Measurements from ENCODE around the gene BRAT1.

The BRAT1 gene

DNA sequence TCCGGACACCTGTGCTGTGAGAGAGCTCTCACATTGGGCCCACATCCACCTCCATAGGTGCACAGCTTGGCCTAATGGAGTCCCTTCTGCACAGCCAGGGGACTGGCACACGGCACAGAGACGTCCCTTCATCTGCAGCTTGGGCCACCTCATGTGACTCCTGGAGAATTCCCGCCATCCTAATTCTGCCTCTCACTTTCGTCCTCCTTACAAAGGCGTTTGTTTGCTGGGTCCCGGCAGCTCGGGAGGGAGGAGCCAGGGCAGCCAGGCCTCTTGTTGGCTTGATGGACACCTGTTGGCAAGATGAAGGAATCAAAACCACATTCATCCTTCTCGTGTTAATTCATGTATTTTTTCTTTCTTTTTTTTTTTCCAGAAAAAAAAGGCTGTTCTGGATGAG, 45.7 kb upstream of the BRAT1 start:
- POLR2A ChIA-PET, result no interaction called here
- H3K4me3 ChIP-seq (ENCODE audit: low read depth, low read length), result no peak overlapping the region
- no peak for DNase-seq (ENCODE audit: low read depth, low spot score)
- TF ChIP-seq, protein P1, sequence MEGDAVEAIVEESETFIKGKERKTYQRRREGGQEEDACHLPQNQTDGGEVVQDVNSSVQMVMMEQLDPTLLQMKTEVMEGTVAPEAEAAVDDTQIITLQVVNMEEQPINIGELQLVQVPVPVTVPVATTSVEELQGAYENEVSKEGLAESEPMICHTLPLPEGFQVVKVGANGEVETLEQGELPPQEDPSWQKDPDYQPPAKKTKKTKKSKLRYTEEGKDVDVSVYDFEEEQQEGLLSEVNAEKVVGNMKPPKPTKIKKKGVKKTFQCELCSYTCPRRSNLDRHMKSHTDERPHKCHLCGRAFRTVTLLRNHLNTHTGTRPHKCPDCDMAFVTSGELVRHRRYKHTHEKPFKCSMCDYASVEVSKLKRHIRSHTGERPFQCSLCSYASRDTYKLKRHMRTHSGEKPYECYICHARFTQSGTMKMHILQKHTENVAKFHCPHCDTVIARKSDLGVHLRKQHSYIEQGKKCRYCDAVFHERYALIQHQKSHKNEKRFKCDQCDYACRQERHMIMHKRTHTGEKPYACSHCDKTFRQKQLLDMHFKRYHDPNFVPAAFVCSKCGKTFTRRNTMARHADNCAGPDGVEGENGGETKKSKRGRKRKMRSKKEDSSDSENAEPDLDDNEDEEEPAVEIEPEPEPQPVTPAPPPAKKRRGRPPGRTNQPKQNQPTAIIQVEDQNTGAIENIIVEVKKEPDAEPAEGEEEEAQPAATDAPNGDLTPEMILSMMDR (IDR thresholded peaks at IDR 0.05; ENCODE audit: insufficient read depth, low read length, missing control alignments), result no peak
- CTCF ChIA-PET, result interaction anchor here (1.3 kb wide), 1 partner anchor 16 kb away, joined by 3 read pairs; no protein-coding TSS in a partner anchor

DNA sequence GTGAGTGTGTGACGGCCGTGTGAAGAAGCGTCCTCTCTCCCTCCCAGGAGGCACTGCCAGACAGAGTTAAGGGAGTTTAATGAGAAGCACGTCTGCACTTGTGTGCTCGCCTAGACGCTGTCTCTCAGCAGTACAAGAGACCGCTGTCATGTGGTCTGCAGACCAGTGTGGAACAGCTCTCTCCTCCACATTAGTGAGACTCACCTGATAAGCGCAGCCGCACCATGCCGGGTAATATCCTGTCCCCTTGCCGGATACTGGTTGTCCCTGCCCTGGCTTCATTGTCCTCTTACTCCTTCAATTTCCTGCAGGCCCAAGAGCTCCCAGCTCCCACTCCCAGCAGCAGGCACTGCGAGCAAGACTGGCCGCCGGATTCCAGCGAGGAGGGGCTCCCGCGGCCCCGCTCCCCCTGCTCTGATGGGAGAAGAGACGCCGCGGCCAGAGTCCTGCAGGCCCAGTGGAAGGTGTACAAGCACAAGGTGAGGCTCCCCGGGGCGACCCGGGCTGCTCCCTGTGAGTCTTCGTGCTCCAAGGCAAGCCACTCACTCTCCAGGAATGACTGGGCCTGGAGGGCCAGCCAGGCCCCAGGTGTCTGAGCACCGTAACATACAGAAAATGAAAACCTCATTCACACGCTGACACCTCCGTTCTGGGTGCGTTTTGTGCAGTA, 43.0 kb upstream of the BRAT1 start:
- DNase-seq (ENCODE audit: low read depth, low spot score), result no peak
- H3K4me3 ChIP-seq (ENCODE audit: low read depth, low read length), result no peak overlapping the region
- TF ChIP-seq, protein P1 (IDR thresholded peaks at IDR 0.05; ENCODE audit: insufficient read depth, low read length, missing control alignments), result no peak
- ChIA-PET CTCF (interaction anchor here (1.2 kb wide), 1 partner anchor 83 kb away, joined by 3 read pairs; no protein-coding TSS in a partner anchor), POLR2A (no interaction called here)

DNA sequence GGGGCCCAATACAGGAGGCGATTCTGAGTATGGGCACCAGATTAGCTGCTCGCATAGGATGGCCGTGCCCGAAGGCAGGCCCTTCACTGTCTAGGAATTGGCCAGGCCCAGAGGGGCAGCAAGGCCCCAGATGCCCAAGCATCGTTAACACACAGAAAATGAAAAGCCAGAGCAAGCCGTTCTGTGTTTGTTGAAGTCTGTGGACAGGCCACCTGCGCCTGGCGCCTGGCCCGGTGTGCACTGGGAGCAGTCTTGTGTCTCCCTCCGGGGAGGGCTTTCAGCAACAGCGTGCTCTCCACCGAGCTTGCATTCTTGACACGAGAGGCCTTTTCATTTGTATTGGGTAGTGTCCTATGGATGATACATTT, 41.9 kb upstream of the BRAT1 start:
- TF ChIP-seq, protein P1 (IDR thresholded peaks at IDR 0.05; ENCODE audit: insufficient read depth, low read length, missing control alignments), result no peak
- H3K4me3 ChIP-seq (ENCODE audit: low read depth, low read length), result no peak overlapping the region
- DNase-seq (ENCODE audit: low read depth, low spot score), result no peak
- ChIA-PET CTCF (interaction anchor here (1.2 to 1.4 kb wide), 3 partner anchors 11 to 84 kb away, joined by 3 to 5 read pairs (median 4); no protein-coding TSS in a partner anchor), POLR2A (no interaction called here)

DNA sequence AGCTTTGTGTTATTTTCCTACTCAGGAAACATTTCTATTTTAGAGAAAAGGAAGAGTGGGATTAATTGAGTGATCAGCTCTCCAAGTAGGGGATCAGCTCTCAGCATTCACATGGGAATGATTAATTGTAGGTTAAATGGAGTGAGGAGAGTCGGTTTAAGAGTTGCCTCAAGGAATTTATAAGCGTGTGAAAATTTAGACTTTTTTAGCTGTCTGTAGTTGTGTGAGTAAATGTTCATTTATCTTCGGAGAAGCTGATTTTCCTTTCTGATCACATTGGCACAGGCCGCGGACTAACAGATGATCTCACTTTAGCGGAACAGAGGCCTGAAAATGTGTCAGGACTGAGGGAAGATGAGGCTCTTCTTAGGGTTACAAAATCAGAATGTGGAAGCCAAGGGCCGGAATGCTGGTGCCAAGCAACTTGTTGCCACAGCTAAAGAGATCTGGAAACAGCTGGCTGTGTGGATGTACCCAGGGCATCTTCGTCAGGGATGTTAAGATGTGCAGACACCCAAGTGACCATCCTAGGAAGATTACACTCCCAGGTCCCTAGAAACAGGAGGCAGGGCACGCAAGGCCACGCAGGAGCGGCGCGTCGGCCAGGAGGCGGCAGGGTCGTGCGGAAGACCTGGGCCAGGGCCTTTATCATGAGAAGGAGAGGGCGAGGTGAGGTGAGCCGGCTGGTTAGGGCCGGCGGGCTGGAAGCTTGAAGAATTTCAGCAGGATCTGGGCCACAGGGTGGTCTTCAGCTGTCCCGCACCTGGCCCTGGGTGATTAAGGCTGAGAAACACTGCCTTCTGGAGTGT, 41.3 kb upstream of the BRAT1 start:
- ChIA-PET CTCF (interaction anchor here (1.1 to 1.4 kb wide), 4 partner anchors 12 to 113 kb away, joined by 3 to 5 read pairs (median 4); no protein-coding TSS in a partner anchor), POLR2A (no interaction called here)
- TF ChIP-seq, protein P1 (IDR thresholded peaks at IDR 0.05; ENCODE audit: insufficient read depth, low read length, missing control alignments), result no peak
- H3K4me3 ChIP-seq (ENCODE audit: low read depth, low read length), result no peak overlapping the region
- DNase-seq (ENCODE audit: low read depth, low spot score), result no peak

DNA sequence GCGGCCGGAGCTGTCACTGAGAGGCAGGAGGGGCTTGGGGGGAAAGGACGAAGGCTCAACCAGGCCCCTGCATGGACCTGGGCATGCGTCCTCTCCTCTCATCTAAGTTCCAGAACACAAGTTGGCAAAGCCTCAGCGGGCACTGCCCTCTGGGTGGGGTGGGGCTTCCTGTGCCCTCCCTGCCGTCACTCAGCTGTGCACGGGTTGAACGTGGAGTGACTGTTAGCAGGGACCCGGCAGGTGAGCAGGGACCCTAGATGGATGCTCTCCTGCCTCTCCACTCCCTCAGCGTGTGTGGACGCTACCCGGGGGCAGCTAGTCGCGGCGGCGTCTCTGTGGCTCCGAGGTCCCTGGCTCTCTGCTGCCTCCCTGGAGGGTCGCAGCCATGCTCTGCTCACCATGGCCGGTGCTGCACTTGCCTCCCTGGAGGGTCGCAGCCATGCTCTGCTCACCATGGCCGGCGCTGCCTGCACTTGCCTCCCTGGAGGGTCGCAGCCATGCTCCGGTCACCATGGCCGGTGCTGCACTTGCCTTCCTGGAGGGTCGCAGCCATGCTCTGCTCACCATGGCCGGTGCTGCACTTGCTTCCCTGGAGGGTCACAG, 40.0 kb upstream of the BRAT1 start:
- ChIA-PET CTCF (no interaction called here), POLR2A (no interaction called here)
- TF ChIP-seq, protein P1 (IDR thresholded peaks at IDR 0.05; ENCODE audit: insufficient read depth, low read length, missing control alignments), result no peak
- no peak for DNase-seq (ENCODE audit: low read depth, low spot score)
- no peak overlapping the region for H3K4me3 ChIP-seq (ENCODE audit: low read depth, low read length)

DNA sequence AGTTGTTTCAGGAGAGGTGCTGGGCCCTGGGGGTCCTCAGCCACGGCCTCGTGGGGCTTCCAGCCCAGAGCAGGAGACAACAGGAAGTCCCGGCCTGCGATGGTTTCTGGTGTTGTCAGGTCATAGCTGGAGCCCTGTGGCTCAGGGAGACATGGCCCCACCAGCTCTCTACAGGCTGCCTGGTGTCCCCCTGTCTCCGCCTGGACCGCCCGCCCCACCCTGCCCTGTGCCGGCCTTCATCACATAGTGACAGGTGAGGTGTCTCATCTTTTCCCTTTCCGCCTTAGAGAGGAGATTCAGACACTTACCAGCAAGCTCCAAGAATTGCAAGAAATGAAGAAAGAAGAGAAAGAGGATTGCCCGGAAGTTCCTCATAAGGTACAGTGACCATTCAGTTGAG, 39.3 kb upstream of the BRAT1 start:
- no peak for DNase-seq (ENCODE audit: low read depth, low spot score)
- TF ChIP-seq, protein P1 (IDR thresholded peaks at IDR 0.05; ENCODE audit: insufficient read depth, low read length, missing control alignments), result no peak
- POLR2A ChIA-PET, result no interaction called here
- CTCF ChIA-PET, result no interaction called here
- H3K4me3 ChIP-seq (ENCODE audit: low read depth, low read length), result no peak overlapping the region

Measured in AG04449 (cell line).